Measurements from ENCODE around the gene GPHN. TPM values are rescaled to one million over a fixed set of nuclear protein-coding genes. Genes with fewer than 3 reads are reported as not detected.

Gene GPHN
- total and polyA plus RNA-seq, 2 donors (not counting 3 experiments of a cell fraction or from before 2014, with no cell fraction given): 5.1 to 23.2 TPM

GRCh38 chr14:66965831-66966230 is 457.9 kb downstream of the GPHN start:
- no peaks in the 10 kb centered on the region for H4K20me1 ChIP-seq (replicated peaks; ENCODE audit: control insufficient read depth, extremely low read depth, insufficient read depth, low read length)
- FAIRE-seq (no peak), DNase-seq (ENCODE audit: low read depth, low spot score) (no peak)
- ChIA-PET POLR2A (no interaction called here), CTCF (interaction anchor here (1.5 kb wide), 1 partner anchor 9 kb away, joined by 3 read pairs; no protein-coding TSS in a partner anchor)
- H3K27me3 ChIP-seq (ENCODE audit: control insufficient read depth in 2 of 2, insufficient read depth in 2 of 2, low read length in 2 of 2): no peaks in the 10 kb centered on the region
- no peaks in the 10 kb centered on the region for H3K4me1 ChIP-seq (ENCODE audit: control insufficient read depth, extremely low read depth, insufficient read depth, low read length)
- no peak overlapping the region for H3K9ac ChIP-seq (replicated peaks; ENCODE audit: extremely low read depth, insufficient read depth, low read length)
- intact Hi-C loops (cut with micrococcal nuclease): no loop called here
- H3K4me3 ChIP-seq (replicated peaks in 1 of 3; ENCODE audit: insufficient read depth in 1 of 3, low read depth in 1 of 3, low read length in 3 of 3): no peak overlapping the region
- no peaks in the 10 kb centered on the region for H3K79me2 ChIP-seq (ENCODE audit: control insufficient read depth, insufficient read depth, low read length)
- dilution Hi-C loops (cut with MboI; ENCODE audit: extremely low pct_ligation_motif_present, low sequenced_read_pairs): no loop called here
- BruUV-seq (replicated peaks): no TSS peak
- no peak overlapping the region for H3K4me2 ChIP-seq (ENCODE audit: insufficient read depth, low read length)
- H3K9me1 ChIP-seq (replicated peaks; ENCODE audit: control insufficient read depth, extremely low read depth, insufficient read depth, low read length): no peaks in the 10 kb centered on the region
- no peaks in the 10 kb centered on the region for H3K9me3 ChIP-seq (replicated peaks; ENCODE audit: control insufficient read depth, insufficient read depth, low read length)
- no peak overlapping the region for H3K27ac ChIP-seq (ENCODE audit: insufficient read depth, low read depth, low read length)
- TF ChIP-seq MAX (IDR thresholded peaks at IDR 0.05; ENCODE audit: insufficient read depth, insufficient read length) (no peak), GATA2 (IDR thresholded peaks at IDR 0.05; ENCODE audit: insufficient read depth, insufficient read length, low read depth, low read length) (no peak), FOS (IDR thresholded peaks at IDR 0.05; ENCODE audit: borderline replicate concordance, insufficient read depth, low read length) (no peak), CTCF (IDR thresholded peaks at IDR 0.05; ENCODE audit: extremely low read depth in 1 of 2, insufficient read depth in 1 of 2, low read depth in 1 of 2, low read length in 2 of 2) (no peak), JUN (IDR thresholded peaks at IDR 0.05; ENCODE audit: borderline replicate concordance, insufficient read depth, insufficient read length, low read depth) (no peak), EZH2 (IDR thresholded peaks at IDR 0.05; ENCODE audit: borderline replicate concordance, low read depth, low read length, severe bottlenecking) (no peak), MYC (IDR thresholded peaks at IDR 0.05; ENCODE audit: low read depth, low read length) (no peak), POLR2AphosphoS5 (IDR thresholded peaks at IDR 0.05; ENCODE audit: insufficient read depth, low read depth, low read length) (no peak), POLR2A (IDR thresholded peaks at IDR 0.05; ENCODE audit: low read depth, low read length) (no peak)
- H2AFZ ChIP-seq (ENCODE audit: low read depth, low read length): no peak overlapping the region
- no peaks in the 10 kb centered on the region for H3K36me3 ChIP-seq (ENCODE audit: control insufficient read depth in 2 of 2, extremely low read depth in 1 of 2, insufficient read depth in 2 of 2, low read length in 2 of 2)
